COLO668 (cell line): ENCODE measurements around the gene RCE1.

ENCODE experiments used
- DNase-seq: peaks from one replicate; lab custom pipeline; 2025; ENCODE audit not compliant: unreplicated experiment; lab: John Stamatoyannopoulos, UW

The RCE1 gene

GRCh38 chr11:66868082-66868725 is 25.0 kb downstream of the RCE1 start:
- no peak for DNase-seq

- DNase-seq = peak; percentile 58
Measured at GRCh38 chr11:66868726-66869566, 25.7 kb downstream of the RCE1 start.

- DNase-seq = no peak
Measured at GRCh38 chr11:66869567-66869870, 26.3 kb downstream of the RCE1 start.

DNA sequence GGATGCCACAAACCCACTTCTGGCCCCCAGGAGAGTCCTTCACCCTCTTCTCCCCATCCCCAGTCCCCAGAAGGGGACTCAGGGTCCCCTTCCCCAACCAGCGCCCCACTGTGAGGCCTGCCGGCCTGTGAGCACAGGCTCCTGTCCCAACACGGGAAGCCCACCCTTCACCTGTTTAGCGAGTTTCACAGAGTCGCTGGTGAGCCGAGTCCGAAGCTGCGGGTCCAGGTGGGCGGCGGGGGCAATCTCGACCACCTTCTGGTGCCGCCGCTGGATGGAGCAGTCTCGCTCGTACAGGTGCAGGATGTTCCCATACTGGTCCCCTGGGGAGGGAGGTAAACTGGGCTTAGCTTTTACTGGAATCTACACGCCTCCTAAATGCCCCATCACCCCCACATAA is 26.9 kb downstream of the RCE1 start:
- no peak for DNase-seq

GRCh38 chr11:66870616-66871520 is 27.6 kb downstream of the RCE1 start:
- DNase-seq = no peak

DNA sequence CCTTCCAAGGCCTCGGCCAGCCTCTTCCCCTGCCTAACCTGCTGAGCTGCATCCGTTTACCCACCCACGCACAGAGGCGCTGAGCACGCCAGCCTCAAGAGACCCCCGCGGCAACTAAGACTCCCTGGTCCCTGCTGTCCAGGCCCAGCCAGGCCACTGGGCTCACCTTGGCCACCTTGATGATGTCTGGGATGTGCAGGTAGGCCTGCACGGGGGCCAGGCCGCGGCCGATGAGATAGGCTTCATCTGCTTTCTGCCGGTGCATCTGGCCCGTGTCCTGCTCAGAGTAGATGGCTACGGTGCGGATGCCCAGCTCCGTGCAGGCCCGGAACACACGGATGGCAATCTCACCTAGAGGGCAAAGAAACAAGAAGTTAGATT is 28.3 kb downstream of the RCE1 start:
- DNase-seq = no peak

GRCh38 chr11:66874232-66874631 is 31.0 kb downstream of the RCE1 start:
- no peak for DNase-seq

GRCh38 chr11:66875378-66875777 is 32.1 kb downstream of the RCE1 start:
- no peak for DNase-seq

DNA sequence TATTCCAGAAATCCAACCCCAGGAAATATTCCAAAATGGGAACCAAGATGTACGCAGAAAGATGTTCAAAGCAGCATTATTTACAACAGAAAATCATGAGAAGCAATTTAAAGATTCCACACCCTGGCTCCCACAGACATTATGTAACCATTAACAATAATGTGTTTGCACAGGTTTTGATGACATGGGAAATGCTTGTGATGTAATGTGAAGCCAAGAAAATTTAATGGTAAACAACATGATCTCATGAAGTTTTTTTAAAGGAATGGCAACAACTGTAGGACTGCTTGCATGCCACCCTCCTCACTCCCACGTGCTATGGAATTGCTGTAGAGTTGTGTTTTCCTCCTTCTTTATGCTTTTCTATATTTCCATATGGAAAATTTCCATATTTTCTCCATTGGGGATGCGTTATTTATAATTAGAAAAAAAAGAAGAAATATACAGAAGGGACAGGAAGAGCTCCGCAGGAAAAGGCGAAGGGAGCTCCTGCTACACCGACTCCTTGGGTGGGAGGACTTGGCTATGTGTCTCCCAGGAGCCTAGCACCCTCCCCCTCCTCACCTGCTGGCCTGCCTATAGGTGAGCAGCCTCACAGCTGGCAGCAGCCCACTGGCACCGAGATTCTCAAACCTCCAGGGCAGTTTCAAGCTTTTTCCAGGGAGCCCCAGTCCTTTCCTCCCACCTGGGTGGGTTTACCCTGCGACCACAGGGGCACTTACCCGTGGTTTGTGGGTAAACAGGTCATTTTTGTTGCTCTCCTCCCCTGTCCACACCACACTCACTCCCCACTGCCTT is 34.5 kb downstream of the RCE1 start:
- no peak for DNase-seq

DNA sequence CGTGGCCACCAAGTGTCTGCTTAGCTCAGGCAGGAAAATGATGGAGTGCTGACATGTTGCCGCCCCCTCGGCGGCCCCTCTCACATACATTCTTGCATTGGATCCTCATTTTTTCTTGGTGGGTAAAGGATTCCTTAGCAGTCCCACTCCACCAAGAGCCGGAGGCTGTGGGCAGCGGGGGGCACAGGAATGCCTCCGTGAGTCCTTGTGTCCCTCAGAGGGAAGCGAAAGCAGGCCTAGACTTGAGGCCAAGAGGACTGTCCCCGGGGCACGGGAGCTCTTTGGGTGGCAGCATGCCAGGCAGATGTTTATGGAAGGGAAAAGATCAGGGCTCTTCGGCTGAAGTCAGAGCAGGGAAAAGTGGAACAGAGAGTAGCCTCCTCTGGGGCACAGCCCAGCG is 35.2 kb downstream of the RCE1 start:
- DNase-seq = no peak

GRCh38 chr11:66879000-66879399 is 35.8 kb downstream of the RCE1 start:
- no peak for DNase-seq

DNA sequence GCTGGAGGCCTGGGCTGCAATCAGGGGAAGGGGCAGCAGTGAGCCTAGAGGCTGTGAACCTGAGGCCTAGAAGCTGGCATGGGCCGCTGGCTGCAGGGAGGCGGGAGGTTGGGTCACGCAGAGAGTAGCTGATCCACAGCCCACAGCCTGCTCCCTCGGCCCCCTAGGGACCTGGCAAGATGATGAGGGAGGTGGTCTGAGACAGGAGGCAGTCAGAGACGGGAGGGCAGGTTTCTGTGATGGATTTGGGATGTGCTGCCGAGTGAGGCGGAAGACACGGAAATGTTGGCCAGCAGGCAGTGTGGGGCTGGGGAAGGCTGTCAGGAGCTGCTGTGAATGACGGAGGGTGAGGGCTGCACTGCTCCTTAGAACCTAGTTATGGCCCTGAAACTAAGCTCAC is 36.3 kb downstream of the RCE1 start:
- no peak for DNase-seq

DNA sequence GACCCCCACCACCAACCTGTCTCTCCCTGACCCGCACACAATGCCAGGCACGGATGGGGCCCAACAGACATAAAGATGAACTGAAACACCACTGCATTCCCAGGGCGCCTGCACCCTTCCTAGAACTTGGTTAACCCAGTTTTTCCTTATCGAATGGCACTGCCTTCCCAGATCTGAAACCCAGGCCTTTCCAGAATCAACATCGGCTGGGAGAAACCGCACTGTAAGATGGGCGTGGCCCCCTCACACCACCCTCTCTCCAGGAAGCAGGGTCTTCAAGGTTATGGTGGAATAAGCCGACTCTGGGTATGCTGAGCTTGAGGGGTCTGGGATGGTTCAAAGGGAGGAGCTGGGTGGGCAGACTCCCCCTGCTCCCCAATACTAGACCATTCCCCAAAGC is 36.8 kb downstream of the RCE1 start:
- DNase-seq = no peak

- peak; percentile 90 for DNase-seq
Measured at GRCh38 chr11:66880496-66881450, 37.5 kb downstream of the RCE1 start.

GRCh38 chr11:66881451-66881835 is 38.2 kb downstream of the RCE1 start:
- DNase-seq = peak; percentile 70

DNA sequence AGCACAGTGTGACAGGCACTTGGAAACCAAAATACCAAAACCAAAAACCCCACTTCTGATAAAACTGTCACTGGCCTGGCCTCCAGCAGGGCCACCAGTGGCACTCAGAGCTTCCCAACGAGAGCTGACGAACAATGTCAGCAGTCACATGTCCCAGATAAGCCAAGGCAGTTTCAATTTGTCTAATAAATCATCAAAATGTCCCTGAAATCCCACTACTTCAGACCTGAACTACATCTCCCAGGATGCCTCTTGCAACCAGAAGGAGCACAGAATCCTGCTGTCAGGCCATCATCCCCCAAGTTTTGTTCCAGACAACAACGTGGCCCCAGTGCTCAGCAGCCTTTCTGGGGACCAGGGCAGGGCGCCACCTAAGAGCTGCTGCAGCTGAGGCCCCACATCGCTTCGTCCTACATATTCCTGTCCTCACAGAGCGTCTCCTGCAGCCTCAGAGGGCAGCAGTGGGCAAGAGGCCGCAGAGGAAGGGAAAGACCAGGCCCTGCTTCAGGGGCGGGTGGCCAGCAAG is 38.7 kb downstream of the RCE1 start:
- no peak for DNase-seq

GRCh38 chr11:66882561-66883015 is 39.3 kb downstream of the RCE1 start:
- DNase-seq = peak; percentile 63

GRCh38 chr11:66883016-66883965 is 40.0 kb downstream of the RCE1 start:
- DNase-seq = peak; percentile 85
